ENCODE data around the gene CLEC3B.

- TF ChIP-seq, protein P1, sequence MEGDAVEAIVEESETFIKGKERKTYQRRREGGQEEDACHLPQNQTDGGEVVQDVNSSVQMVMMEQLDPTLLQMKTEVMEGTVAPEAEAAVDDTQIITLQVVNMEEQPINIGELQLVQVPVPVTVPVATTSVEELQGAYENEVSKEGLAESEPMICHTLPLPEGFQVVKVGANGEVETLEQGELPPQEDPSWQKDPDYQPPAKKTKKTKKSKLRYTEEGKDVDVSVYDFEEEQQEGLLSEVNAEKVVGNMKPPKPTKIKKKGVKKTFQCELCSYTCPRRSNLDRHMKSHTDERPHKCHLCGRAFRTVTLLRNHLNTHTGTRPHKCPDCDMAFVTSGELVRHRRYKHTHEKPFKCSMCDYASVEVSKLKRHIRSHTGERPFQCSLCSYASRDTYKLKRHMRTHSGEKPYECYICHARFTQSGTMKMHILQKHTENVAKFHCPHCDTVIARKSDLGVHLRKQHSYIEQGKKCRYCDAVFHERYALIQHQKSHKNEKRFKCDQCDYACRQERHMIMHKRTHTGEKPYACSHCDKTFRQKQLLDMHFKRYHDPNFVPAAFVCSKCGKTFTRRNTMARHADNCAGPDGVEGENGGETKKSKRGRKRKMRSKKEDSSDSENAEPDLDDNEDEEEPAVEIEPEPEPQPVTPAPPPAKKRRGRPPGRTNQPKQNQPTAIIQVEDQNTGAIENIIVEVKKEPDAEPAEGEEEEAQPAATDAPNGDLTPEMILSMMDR (IDR thresholded peaks at IDR 0.05; ENCODE audit: low read length), result no peak
- TF ChIP-seq EZH2 (IDR thresholded peaks at IDR 0.05; ENCODE audit: borderline replicate concordance, low read length), result no peak
These were observed 41.4 kb downstream of the CLEC3B start for GRCh38 chr3:45067486-45067885.
